PFSK-1 (cell line): ENCODE results near the gene ADAM19.
A peak's percentile ranks its signal among the peaks of the same experiment; 100 is the strongest.

Experiments used
- FOXP2 ChIP-seq: optimal IDR thresholded peaks from 2 replicates; pipeline ENCODE3; 2011; ENCODE audit warnings: borderline replicate concordance, control low read depth, inconsistent platforms; ENCODE audit not compliant: insufficient read depth; ENCODE audit errors: extremely low read length, extremely low read depth
- POLR2AphosphoS5 ChIP-seq: IDR thresholded peaks from 2 replicates; pipeline ENCODE4 v1.6.1; 2012; ENCODE audit warnings: low read depth, mild to moderate bottlenecking, control low read depth, low read length, moderate library complexity
- SIN3A ChIP-seq: IDR thresholded peaks from 2 replicates; pipeline ENCODE4 v1.6.1; 2012; ENCODE audit warnings: mild to moderate bottlenecking, low read length, moderate library complexity, borderline replicate concordance; ENCODE audit not compliant: insufficient read depth
- TAF1 ChIP-seq: IDR thresholded peaks from 2 replicates; pipeline ENCODE4 v1.6.1; 2012; ENCODE audit warnings: low read length, control low read depth, borderline replicate concordance; ENCODE audit not compliant: insufficient read depth
- TF ChIP-seq, protein P1 (sequence below), 2 experiments: IDR thresholded peaks; 2 replicates each; pipeline versions ENCODE4 v1.6.1 to v1.8.0; 2011 to 2012; ENCODE audit warnings: low read depth in 2 of 2, low read length in 2 of 2, control low read depth in 1 of 2, inconsistent platforms in 1 of 2, mild to moderate bottlenecking in 1 of 2, moderate library complexity in 1 of 2; ENCODE audit not compliant: insufficient read depth in 1 of 2

ADAM19 gene

GRCh38 chr5:157541447-157542118, 34.0 kb downstream of the ADAM19 start:
- TF ChIP-seq SIN3A, result no peak
- TF ChIP-seq TAF1, result no peak
- no peak for TF ChIP-seq FOXP2
- TF ChIP-seq, protein P1, sequence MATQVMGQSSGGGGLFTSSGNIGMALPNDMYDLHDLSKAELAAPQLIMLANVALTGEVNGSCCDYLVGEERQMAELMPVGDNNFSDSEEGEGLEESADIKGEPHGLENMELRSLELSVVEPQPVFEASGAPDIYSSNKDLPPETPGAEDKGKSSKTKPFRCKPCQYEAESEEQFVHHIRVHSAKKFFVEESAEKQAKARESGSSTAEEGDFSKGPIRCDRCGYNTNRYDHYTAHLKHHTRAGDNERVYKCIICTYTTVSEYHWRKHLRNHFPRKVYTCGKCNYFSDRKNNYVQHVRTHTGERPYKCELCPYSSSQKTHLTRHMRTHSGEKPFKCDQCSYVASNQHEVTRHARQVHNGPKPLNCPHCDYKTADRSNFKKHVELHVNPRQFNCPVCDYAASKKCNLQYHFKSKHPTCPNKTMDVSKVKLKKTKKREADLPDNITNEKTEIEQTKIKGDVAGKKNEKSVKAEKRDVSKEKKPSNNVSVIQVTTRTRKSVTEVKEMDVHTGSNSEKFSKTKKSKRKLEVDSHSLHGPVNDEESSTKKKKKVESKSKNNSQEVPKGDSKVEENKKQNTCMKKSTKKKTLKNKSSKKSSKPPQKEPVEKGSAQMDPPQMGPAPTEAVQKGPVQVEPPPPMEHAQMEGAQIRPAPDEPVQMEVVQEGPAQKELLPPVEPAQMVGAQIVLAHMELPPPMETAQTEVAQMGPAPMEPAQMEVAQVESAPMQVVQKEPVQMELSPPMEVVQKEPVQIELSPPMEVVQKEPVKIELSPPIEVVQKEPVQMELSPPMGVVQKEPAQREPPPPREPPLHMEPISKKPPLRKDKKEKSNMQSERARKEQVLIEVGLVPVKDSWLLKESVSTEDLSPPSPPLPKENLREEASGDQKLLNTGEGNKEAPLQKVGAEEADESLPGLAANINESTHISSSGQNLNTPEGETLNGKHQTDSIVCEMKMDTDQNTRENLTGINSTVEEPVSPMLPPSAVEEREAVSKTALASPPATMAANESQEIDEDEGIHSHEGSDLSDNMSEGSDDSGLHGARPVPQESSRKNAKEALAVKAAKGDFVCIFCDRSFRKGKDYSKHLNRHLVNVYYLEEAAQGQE (IDR thresholded peaks at IDR 0.05; ENCODE audit: insufficient read depth in 1 of 2, low read depth in 2 of 2, low read length in 2 of 2), result no peak
- TF ChIP-seq POLR2AphosphoS5, result no peak

- TF ChIP-seq, protein P1 (IDR thresholded peaks at IDR 0.05; ENCODE audit: insufficient read depth in 1 of 2, low read depth in 2 of 2, low read length in 2 of 2), result peak in 1 of 2 experiments; percentile 65; a peak in 1 of 4 replicates
- no peak; the same call in 1 of the 2 replicates for TF ChIP-seq TAF1
- peak; percentile 56 for TF ChIP-seq POLR2AphosphoS5
- TF ChIP-seq FOXP2, result peak; percentile 60
- no peak for TF ChIP-seq SIN3A
Observed at GRCh38 chr5:157540707-157541446, 34.7 kb downstream of the ADAM19 start.

GRCh38 chr5:157540124-157540523, 35.5 kb downstream of the ADAM19 start:
- TF ChIP-seq FOXP2, result no peak
- TF ChIP-seq SIN3A, result no peak
- no peak; the same call in 1 of the 2 replicates for TF ChIP-seq POLR2AphosphoS5
- TF ChIP-seq TAF1, result peak; percentile 13; the same call in 1 of the 2 replicates
- TF ChIP-seq, protein P1 (IDR thresholded peaks at IDR 0.05; ENCODE audit: insufficient read depth in 1 of 2, low read depth in 2 of 2, low read length in 2 of 2), result no peak

- TF ChIP-seq POLR2AphosphoS5 (no peak), FOXP2 (no peak), SIN3A (no peak), TAF1 (no peak)
- TF ChIP-seq, protein P1 (IDR thresholded peaks at IDR 0.05; ENCODE audit: insufficient read depth in 1 of 2, low read depth in 2 of 2, low read length in 2 of 2), result no peak
Observed at GRCh38 chr5:157539503-157540022, 36.0 kb downstream of the ADAM19 start.
